ENCODE measurements around the gene GALR1.
"Not testable (repeated sequence)": the region's sequence is repeated elsewhere in the genome, so short reads cannot be mapped to it uniquely, and the experiment has no call there.

GALR1 gene

GRCh38 chr18:77267969-77268368 lies 18.3 kb downstream of the GALR1 start:
- H3K27me3 ChIP-seq (replicated peaks) = no peaks in the 10 kb centered on the region
- DNase-seq = no peak
- H3K4me3 ChIP-seq (ENCODE audit: low read depth, low read length) = no peak overlapping the region
- TF ChIP-seq CTCF (IDR thresholded peaks at IDR 0.05; ENCODE audit: low read depth, low read length, missing control alignments) = no peak
- H3K36me3 ChIP-seq (replicated peaks) = no peaks in the 10 kb centered on the region
- no peak overlapping the region for H3K27ac ChIP-seq
- in situ Hi-C loops (cut with HindIII; ENCODE audit: low pct_ligation_motif_present, low sequenced_read_pairs) = no loop called here

- Histone ChIP-seq H3K36me3 (replicated peaks) (no peaks in the 10 kb centered on the region), H3K4me3 (ENCODE audit: low read depth, low read length) (no peak overlapping the region), H3K27ac (no peak overlapping the region), H3K27me3 (replicated peaks) (no peaks in the 10 kb centered on the region)
- no peak for TF ChIP-seq CTCF (IDR thresholded peaks at IDR 0.05; ENCODE audit: low read depth, low read length, missing control alignments)
- DNase-seq = no peak
- in situ Hi-C loops (cut with HindIII; ENCODE audit: low pct_ligation_motif_present, low sequenced_read_pairs) = no loop called here
Observed at GRCh38 chr18:77268456-77268855, 18.8 kb downstream of the GALR1 start.

- Histone ChIP-seq H3K27ac (no peak overlapping the region), H3K4me3 (ENCODE audit: low read depth, low read length) (no peak overlapping the region), H3K27me3 (replicated peaks) (no peaks in the 10 kb centered on the region), H3K36me3 (replicated peaks) (no peaks in the 10 kb centered on the region)
- DNase-seq = peak; percentile 77
- no peak for TF ChIP-seq CTCF (IDR thresholded peaks at IDR 0.05; ENCODE audit: low read depth, low read length, missing control alignments)
- in situ Hi-C loops (cut with HindIII; ENCODE audit: low pct_ligation_motif_present, low sequenced_read_pairs) = no loop called here
Observed at GRCh38 chr18:77271576-77272481, 22.2 kb downstream of the GALR1 start.

GRCh38 chr18:77290841-77291240 lies 41.2 kb downstream of the GALR1 start:
- H3K27ac ChIP-seq; H3K4me3 ChIP-seq (ENCODE audit: low read depth, low read length); H3K36me3 ChIP-seq (replicated peaks); H3K27me3 ChIP-seq (replicated peaks); DNase-seq; in situ Hi-C loops (cut with HindIII; ENCODE audit: low pct_ligation_motif_present, low sequenced_read_pairs): not testable (repeated sequence)

- Histone ChIP-seq H3K27ac (no peak overlapping the region), H3K27me3 (replicated peaks) (no peaks in the 10 kb centered on the region), H3K36me3 (replicated peaks) (no peaks in the 10 kb centered on the region), H3K4me3 (ENCODE audit: low read depth, low read length) (no peak overlapping the region)
- no peak for DNase-seq
- no peak for TF ChIP-seq CTCF (IDR thresholded peaks at IDR 0.05; ENCODE audit: low read depth, low read length, missing control alignments)
- in situ Hi-C loops (cut with HindIII; ENCODE audit: low pct_ligation_motif_present, low sequenced_read_pairs) = no loop called here
Observed at GRCh38 chr18:77298172-77298571, 48.5 kb downstream of the GALR1 start.

- no peaks in the 10 kb centered on the region for H3K27me3 ChIP-seq (replicated peaks)
- no peak for DNase-seq
- no peaks in the 10 kb centered on the region for H3K36me3 ChIP-seq (replicated peaks)
- H3K27ac ChIP-seq = no peak overlapping the region
- H3K4me3 ChIP-seq (ENCODE audit: low read depth, low read length) = no peak overlapping the region
- no peak for TF ChIP-seq CTCF (IDR thresholded peaks at IDR 0.05; ENCODE audit: low read depth, low read length, missing control alignments)
- in situ Hi-C loops (cut with HindIII; ENCODE audit: low pct_ligation_motif_present, low sequenced_read_pairs) = no loop called here
Observed at GRCh38 chr18:77299706-77300105, 50.1 kb downstream of the GALR1 start.
